Fibroblast of pulmonary artery (primary cell): ENCODE data around the gene TSPAN8.

Experiments
- DNase-seq: peaks from one replicate; pipeline ENCODE4 v3.0.0-alpha.2; 2010; ENCODE audit warnings: low read depth
- H3K4me3 ChIP-seq: replicated peaks from 2 replicates; pipeline ENCODE4 v1.5.1; 2011; ENCODE audit warnings: low read depth, mild to moderate bottlenecking, control low read depth, low read length, moderate library complexity
- TF ChIP-seq, protein P1 (sequence below): IDR thresholded peaks from 2 replicates; pipeline ENCODE4 v1.5.1; 2011; ENCODE audit warnings: mild to moderate bottlenecking, control low read depth, low read length, inconsistent platforms; ENCODE audit errors: missing control alignments

TSPAN8 gene

DNA sequence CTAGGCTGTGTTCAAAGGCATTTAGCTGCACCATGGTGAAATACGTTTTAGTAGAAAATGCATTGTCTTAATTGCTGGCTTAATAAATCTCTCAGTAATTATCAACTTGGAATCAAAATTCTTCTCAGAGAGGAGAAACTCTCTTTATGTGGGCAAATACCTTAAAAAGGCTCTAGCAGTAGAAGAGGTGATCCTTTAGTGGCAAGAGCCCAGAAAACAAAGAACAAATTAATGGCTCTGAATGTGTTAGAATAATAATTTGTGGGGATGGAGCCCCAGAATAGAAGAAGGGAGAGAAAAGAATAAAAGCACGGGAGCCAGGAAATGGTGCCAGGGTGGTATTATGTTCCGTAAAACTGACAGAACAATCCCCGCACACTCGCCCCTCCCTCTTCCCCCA is 14.8 kb downstream of the TSPAN8 start:
- TF ChIP-seq, protein P1, sequence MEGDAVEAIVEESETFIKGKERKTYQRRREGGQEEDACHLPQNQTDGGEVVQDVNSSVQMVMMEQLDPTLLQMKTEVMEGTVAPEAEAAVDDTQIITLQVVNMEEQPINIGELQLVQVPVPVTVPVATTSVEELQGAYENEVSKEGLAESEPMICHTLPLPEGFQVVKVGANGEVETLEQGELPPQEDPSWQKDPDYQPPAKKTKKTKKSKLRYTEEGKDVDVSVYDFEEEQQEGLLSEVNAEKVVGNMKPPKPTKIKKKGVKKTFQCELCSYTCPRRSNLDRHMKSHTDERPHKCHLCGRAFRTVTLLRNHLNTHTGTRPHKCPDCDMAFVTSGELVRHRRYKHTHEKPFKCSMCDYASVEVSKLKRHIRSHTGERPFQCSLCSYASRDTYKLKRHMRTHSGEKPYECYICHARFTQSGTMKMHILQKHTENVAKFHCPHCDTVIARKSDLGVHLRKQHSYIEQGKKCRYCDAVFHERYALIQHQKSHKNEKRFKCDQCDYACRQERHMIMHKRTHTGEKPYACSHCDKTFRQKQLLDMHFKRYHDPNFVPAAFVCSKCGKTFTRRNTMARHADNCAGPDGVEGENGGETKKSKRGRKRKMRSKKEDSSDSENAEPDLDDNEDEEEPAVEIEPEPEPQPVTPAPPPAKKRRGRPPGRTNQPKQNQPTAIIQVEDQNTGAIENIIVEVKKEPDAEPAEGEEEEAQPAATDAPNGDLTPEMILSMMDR = no peak
- no peak for DNase-seq
- no peak overlapping the region for H3K4me3 ChIP-seq

GRCh38 chr12:71142016-71142415 is 15.8 kb downstream of the TSPAN8 start:
- no peak for DNase-seq
- no peak overlapping the region for H3K4me3 ChIP-seq
- TF ChIP-seq, protein P1 = no peak

DNA sequence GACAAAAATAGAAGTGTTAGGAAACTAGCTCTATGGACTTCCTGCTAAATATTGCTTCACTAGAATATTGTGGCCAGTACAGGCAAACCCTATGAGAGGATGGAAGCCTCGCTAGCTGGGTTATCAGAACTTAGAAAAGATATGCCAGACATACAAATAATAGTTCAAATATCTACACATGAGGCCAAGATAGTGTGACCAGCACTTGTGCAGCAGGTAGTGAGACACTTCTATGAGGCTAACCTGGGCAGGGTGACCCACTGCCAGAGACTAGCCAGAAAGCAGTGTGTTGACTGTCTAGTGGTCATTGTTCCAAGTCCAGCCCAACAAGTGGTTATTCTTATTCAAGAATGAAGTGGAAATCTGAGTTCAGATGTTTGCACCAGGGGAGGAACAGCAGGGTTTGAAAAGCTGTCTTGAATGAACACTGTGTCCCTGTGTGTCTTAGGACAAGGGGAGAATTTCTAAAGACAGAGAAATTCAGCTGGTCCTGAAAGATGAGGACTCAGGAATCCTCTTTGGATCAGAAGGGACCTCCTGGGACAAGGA is 16.3 kb downstream of the TSPAN8 start:
- TF ChIP-seq, protein P1 = no peak
- DNase-seq = no peak
- no peak overlapping the region for H3K4me3 ChIP-seq

- TF ChIP-seq, protein P1 = no peak
- no peak for DNase-seq
- no peak overlapping the region for H3K4me3 ChIP-seq
These were observed 18.6 kb downstream of the TSPAN8 start for GRCh38 chr12:71139153-71139735.

GRCh38 chr12:71138011-71138410 is 19.8 kb downstream of the TSPAN8 start:
- no peak for DNase-seq
- TF ChIP-seq, protein P1 = no peak
- H3K4me3 ChIP-seq = no peak overlapping the region

- DNase-seq = peak; percentile 74
- TF ChIP-seq, protein P1 = no peak
- H3K4me3 ChIP-seq = no peak overlapping the region
These were observed 22.0 kb downstream of the TSPAN8 start for GRCh38 chr12:71135812-71136176.
